Measurements from ENCODE around the gene ST6GALNAC6. TPM values are rescaled to one million over a fixed set of nuclear protein-coding genes. Genes with fewer than 3 reads are reported as not detected.

The ST6GALNAC6 gene
- total RNA-seq, 4 donors from 2014 or later, result 50.5 to 72.9 (median 65.6) TPM

DNA sequence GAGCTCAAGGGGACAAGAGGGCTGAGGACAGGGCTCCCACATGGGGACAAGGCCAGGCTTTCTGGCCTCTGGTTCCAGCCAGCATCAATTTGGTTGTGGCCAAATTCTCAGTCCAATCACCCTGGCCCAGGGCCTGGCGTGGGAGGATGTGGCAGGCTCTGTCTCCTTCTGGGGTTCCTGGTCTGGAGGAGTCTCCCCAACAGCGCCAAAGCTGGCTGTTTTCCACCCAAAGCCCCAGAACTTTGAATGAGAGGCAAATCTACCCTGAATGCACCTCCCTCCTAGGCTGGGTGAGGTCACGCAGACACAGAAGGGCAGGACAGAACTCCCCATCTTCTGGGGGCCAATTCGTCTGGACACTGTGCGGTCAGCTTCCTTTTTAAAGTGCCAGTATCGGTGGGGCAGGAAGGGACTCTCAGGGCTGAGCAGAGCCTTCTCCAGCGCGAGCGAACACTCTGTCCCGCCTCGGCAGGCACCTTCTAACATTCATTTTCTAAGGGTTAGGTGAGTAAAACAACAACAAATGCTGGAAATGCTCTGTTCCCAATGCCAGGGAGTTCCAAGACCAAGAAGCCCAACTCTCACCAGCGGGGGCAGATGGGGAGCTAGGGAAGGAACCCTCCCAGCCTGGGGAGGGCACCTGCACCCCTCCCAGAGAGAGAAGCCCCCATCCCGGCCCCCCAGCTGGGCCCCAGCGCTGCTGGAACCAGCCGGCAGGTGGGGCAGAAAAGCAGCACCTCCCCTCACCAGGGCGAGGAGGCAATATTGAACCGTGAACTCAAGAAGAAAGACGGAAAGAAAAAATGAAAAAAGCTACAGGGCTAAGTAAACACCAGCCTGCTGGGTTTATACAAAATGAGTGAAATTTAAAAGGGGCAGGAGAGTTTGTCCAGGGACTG lies 41.9 kb upstream of the ST6GALNAC6 start:
- WGBS, 2 donors, result 83 to 86% methylated on average over 17 to 18 of the region's 18 CpGs
- DNase-seq (ENCODE audit: low spot score in 2 of 2), result no peak
- H3K4me3 ChIP-seq (ENCODE audit: low read depth, poor library complexity, severe bottlenecking), result no peak overlapping the region
- intact Hi-C loops (cut with DNase I; ENCODE audit: low total_unique reads), result loop anchor here (5.0 kb wide), 1 partner anchor 96 kb away; no protein-coding TSS in a partner anchor
- TF ChIP-seq POLR2A (IDR thresholded peaks at IDR 0.05), result no peak
- TF ChIP-seq, protein P1, sequence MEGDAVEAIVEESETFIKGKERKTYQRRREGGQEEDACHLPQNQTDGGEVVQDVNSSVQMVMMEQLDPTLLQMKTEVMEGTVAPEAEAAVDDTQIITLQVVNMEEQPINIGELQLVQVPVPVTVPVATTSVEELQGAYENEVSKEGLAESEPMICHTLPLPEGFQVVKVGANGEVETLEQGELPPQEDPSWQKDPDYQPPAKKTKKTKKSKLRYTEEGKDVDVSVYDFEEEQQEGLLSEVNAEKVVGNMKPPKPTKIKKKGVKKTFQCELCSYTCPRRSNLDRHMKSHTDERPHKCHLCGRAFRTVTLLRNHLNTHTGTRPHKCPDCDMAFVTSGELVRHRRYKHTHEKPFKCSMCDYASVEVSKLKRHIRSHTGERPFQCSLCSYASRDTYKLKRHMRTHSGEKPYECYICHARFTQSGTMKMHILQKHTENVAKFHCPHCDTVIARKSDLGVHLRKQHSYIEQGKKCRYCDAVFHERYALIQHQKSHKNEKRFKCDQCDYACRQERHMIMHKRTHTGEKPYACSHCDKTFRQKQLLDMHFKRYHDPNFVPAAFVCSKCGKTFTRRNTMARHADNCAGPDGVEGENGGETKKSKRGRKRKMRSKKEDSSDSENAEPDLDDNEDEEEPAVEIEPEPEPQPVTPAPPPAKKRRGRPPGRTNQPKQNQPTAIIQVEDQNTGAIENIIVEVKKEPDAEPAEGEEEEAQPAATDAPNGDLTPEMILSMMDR (IDR thresholded peaks at IDR 0.05), result no peak

DNA sequence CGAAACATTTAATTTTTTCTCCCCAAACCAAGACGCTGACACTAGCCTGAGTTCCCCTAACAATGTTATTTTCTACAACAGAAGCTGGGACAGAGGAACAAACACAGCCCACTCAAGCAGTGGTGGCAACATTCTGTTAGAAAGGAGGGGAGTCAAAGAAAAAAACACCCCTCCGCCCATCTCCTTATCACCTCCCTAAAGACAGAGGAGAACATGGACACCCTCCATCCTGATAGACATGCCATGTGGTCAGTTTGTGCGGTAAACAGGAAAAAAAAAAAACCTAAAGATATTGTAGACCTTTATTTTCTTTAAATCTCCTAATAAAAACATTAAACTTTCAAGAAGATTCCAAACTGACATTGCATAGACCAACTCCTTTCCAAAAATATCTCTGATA lies 41.2 kb upstream of the ST6GALNAC6 start:
- DNase-seq (ENCODE audit: low spot score in 2 of 2), result no peak
- no peak overlapping the region for H3K4me3 ChIP-seq (ENCODE audit: low read depth, poor library complexity, severe bottlenecking)
- intact Hi-C loops (cut with DNase I; ENCODE audit: low total_unique reads), result loop anchor here (5.0 kb wide), 1 partner anchor 97 kb away; no protein-coding TSS in a partner anchor
- WGBS, 2 donors, result 94 to 95% methylated on average over 4 of the region's 4 CpGs
- TF ChIP-seq, protein P1 (IDR thresholded peaks at IDR 0.05), result no peak
- no peak for TF ChIP-seq POLR2A (IDR thresholded peaks at IDR 0.05)

DNA sequence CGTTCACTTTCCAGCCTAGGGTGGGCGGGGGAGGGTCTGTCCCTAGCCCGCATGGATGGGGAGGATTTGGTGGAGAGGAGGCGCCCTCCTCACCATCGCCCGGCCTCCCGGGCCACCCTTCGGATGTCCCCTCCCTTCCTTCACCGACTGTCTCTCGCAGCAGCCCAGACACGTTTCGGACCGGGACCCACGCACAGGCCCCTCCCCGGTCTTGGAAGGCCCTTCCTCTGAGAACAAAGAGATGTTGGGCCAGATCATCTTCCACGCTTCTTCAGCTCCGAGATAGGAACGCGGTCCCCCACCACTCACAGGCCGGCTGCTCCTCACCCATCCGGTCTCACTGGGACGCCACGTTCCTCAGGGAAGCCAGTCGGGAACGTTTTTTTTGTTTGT lies 38.9 kb upstream of the ST6GALNAC6 start:
- TF ChIP-seq POLR2A (IDR thresholded peaks at IDR 0.05), result no peak
- TF ChIP-seq, protein P1 (IDR thresholded peaks at IDR 0.05), result no peak
- intact Hi-C loops (cut with DNase I; ENCODE audit: low total_unique reads), result no loop called here
- DNase-seq (ENCODE audit: low spot score in 2 of 2), result no peak
- no peak overlapping the region for H3K4me3 ChIP-seq (ENCODE audit: low read depth, poor library complexity, severe bottlenecking)
- 20 to 21% methylated on average over 23 to 25 of the region's 25 CpGs for WGBS, 2 donors

DNA sequence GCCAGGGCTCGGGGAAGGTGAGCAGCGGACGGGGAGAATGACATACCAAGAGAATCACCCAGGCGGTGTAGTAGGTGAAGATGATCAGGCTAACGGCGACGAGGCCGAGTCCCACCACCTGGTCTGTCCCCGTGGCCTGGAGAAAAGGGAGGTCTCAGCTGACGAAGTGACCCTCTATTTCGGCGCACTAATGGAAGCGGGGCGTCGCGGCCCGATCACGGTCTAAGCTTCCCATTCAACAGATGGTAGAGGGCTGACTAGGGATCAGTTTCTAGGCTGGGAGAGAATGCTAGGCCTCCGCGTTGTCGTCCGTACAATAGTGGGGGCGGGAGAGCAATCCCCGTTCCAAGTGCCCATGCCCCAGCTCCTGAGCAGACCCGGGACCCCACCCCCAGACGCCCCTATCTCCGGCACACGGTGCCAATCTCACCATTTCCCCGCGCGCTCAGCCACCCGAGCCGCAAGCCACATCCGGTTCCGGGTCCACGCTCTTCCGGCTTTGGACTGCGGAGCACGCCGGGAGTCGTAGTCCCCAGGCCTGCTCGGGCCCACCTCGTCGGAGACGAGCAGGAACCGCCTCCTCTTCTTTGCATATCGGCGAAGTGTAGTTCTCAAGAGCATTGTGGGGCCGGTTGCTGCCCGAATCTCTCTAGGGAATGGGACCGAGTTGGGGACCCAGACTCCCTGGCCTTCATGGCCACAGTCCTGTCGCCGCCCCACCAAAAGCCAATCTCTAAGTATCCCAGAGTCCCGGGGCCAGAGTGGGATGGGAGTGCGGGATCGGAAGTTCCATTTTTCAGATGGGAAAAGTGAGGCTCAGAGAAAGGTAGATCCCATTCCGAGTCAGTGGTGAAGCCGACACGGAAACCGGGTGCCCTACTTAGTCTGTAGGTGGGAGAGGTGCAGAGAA lies 38.2 kb upstream of the ST6GALNAC6 start, which contains the start of gene DPM2:
DPM2 (minus strand) TSS at position 467 of the 910 bp plus-strand sequence; CDS start at position 433, 34 bp downstream.
- peak; percentile 65 to 94 for DNase-seq (ENCODE audit: low spot score in 2 of 2)
- intact Hi-C loops (cut with DNase I; ENCODE audit: low total_unique reads), result no loop called here
- H3K4me3 ChIP-seq (ENCODE audit: low read depth, poor library complexity, severe bottlenecking), result peak within 1 kb of the TSS; percentile 30
- WGBS, 2 donors, result 4 to 7% methylated on average over 53 to 56 of the region's 60 CpGs
- no peak for TF ChIP-seq POLR2A (IDR thresholded peaks at IDR 0.05)
- TF ChIP-seq, protein P1 (IDR thresholded peaks at IDR 0.05), result no peak

DNA sequence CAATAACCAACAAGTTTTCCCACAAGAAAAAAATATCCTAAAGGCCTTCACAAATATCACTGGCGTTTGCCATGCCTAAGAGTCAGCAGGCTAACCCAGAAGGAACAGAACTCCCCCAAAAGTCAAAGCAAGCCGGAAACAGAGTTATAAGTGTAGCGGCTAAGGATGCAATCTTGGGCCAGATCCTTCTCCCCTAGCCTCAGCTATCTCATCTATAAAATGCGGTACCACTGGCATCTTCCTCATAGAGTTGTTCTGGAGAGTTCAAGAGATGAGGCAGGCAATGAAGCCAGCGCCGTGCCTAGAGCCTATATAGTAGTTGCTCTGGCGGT lies 37.6 kb upstream of the ST6GALNAC6 start:
- DNase-seq (ENCODE audit: low spot score in 2 of 2), result no peak
- WGBS, 2 donors, result 8 to 9% methylated on average over 7 of the region's 7 CpGs
- intact Hi-C loops (cut with DNase I; ENCODE audit: low total_unique reads), result no loop called here
- H3K4me3 ChIP-seq (ENCODE audit: low read depth, poor library complexity, severe bottlenecking), result peak overlapping the region; percentile 30
- no peak for TF ChIP-seq POLR2A (IDR thresholded peaks at IDR 0.05)
- TF ChIP-seq, protein P1 (IDR thresholded peaks at IDR 0.05), result no peak

All from lower leg skin (tissue), 4 donors.